D721Med (cell line): Measurements from ENCODE around the gene CFH.

ENCODE experiments used
- DNase-seq: peaks from one replicate; pipeline ENCODE4 v3.0.0; 2011; ENCODE audit warnings: low spot score; ENCODE audit not compliant: insufficient read length
- FAIRE-seq: peaks from 2 replicates; lab custom pipeline; 2011; peaks lifted over from hg19 to GRCh38; lab: Jason Lieb, UNC
- CTCF ChIP-seq: IDR thresholded peaks from 2 replicates; pipeline ENCODE4 v1.5.1; 2012; ENCODE audit warnings: mild to moderate bottlenecking, control low read depth; ENCODE audit not compliant: insufficient read depth; ENCODE audit errors: missing control alignments

The CFH gene

GRCh38 chr1:196660852-196661251, 9.0 kb downstream of the CFH start:
- TF ChIP-seq CTCF, result peak; percentile 78
- peak; percentile 96 for FAIRE-seq
- peak; percentile 22 for DNase-seq

GRCh38 chr1:196661345-196661744, 9.5 kb downstream of the CFH start:
- DNase-seq, result no peak
- FAIRE-seq, result no peak
- TF ChIP-seq CTCF, result no peak

GRCh38 chr1:196667131-196667530, 15.3 kb downstream of the CFH start:
- DNase-seq (no peak), FAIRE-seq (peak; percentile 83)
- no peak for TF ChIP-seq CTCF

- TF ChIP-seq CTCF, result no peak
- DNase-seq, result no peak
- no peak for FAIRE-seq
Observed at GRCh38 chr1:196669051-196669450, 17.2 kb downstream of the CFH start.

GRCh38 chr1:196669693-196670092, 17.9 kb downstream of the CFH start:
- FAIRE-seq (no peak), DNase-seq (no peak)
- no peak for TF ChIP-seq CTCF

- FAIRE-seq (no peak), DNase-seq (no peak)
- no peak for TF ChIP-seq CTCF
Observed at GRCh38 chr1:196674908-196675307, 23.1 kb downstream of the CFH start.

- FAIRE-seq (peak; percentile 77), DNase-seq (no peak)
- TF ChIP-seq CTCF, result no peak
Observed at GRCh38 chr1:196677781-196678509, 26.1 kb downstream of the CFH start.
